NCI-H1694 (cell line): ENCODE results near the gene C16orf96.
A peak's percentile ranks its signal among the peaks of the same experiment; 100 is the strongest.

ENCODE experiments used
- DNase-seq: peaks from one replicate; lab custom pipeline; 2025; lab: John Stamatoyannopoulos, UW

C16orf96 gene

DNA sequence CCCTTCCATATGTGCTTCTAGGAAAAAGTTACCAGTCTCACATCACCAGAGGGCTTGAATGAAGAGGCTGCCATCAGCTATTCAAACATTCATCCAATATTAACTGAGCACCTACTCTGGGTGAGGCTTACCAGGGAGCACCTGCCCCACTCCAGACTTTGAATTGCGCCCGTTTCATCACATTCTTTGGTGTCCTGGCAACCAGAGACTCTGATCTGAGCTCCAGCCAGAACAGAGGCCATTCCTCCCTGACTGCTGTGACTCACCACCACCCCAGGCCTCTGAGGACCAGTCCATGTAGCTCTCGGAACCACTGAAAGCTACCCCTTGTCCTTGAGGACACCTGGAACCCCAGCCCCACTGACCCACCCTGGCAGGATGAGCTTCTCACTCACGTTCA is at the start of gene C16orf96:
TSS of gene C16orf96 (plus strand) at position 229 of the 400 bp plus-strand sequence. CDS start at position 379, 150 bp downstream.
- no peak for DNase-seq

DNA sequence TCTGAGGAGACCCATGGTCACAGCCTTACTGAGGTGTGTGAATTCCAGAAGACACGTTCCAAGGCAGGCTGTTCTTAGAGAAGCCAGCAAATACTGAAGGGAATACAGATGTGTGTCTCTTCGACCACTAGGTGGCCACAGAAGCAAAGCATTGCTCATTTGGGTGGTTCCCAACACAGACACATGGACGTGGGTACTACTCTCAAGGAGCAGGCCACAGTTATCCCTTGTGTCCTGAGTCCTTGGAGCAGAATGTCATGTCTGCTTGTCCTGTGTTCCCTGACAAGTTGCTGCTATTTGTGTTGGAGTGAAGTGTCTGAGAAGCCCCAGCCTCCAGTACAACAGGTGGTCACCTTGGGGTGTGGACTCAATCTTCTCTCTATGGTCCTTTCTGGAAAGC is 49.7 kb upstream of the C16orf96 start:
- DNase-seq, result peak; percentile 49

DNA sequence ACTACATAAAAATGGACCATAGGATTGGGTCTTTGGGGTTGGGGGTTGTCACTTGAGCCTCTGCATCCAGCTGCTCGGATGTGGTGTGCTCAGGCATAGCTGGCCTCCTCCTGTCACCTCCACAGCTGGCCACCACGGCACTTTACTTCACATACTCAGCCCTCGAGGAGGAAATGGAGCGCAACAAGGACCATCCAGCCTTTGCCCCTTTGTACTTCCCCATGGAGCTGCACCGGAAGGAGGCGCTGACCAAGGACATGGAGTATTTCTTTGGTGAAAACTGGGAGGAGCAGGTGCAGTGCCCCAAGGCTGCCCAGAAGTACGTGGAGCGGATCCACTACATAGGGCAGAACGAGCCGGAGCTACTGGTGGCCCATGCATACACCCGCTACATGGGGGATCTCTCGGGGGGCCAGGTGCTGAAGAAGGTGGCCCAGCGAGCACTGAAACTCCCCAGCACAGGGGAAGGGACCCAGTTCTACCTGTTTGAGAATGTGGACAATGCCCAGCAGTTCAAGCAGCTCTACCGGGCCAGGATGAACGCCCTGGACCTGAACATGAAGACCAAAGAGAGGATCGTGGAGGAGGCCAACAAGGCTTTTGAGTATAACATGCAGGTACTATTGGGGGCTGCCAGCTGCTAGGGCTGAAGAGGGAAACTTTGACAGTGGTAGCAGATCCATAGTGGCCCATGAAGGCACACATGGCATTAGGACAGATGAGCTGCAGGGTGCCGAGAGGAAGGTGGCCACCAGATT is 48.4 kb upstream of the C16orf96 start:
- no peak for DNase-seq

DNA sequence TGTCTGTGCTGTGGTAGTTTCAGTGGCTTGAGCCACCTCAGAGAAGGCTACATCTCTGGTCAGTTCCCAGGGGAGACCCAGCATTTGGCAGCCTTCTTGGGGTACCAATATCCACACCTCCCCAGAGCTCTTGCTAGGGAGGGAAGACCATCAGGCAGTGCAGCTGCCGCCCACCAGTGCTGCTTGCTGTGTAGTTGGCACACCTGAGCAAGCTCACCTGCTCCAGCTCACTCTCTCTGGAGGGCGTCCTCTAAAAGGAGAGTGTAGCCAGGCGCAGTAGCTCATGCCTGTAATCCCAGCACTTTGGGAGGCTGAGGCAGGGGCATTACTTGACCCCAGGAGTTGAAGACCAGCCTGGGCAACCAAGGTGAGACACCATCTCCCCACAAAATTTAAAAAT is 47.3 kb upstream of the C16orf96 start:
- DNase-seq, result no peak

DNA sequence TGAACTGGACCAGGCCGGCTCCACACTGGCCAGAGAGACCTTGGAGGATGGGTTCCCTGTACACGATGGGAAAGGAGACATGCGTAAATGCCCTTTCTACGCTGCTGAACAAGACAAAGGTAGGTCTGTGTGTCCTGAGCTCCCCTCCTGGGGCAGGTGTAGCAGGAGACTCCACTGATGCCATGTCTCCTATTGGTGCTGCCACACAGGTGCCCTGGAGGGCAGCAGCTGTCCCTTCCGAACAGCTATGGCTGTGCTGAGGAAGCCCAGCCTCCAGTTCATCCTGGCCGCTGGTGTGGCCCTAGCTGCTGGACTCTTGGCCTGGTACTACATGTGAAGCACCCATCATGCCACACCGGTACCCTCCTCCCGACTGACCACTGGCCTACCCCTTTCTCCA is 46.7 kb upstream of the C16orf96 start:
- DNase-seq, result no peak

DNA sequence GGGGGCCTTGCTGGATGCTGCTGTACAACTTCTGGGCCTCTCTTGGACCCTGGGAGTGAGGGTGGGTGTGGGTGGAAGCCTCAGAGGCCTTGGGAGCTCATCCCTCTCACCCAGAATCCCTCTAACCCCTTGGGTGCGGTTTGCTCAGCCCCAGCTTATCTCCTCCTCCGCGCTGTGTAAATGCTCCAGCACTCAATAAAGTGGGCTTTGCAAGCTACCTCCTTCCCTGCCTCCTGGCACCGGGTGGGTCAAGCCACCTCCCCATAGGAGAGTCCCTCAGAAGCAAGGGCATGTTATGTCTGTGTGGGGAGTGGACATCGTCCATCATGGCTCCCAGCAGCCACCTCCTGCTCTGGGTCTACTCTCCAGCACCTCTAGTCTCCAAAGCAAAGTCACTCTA is 46.0 kb upstream of the C16orf96 start:
- DNase-seq, result no peak

DNA sequence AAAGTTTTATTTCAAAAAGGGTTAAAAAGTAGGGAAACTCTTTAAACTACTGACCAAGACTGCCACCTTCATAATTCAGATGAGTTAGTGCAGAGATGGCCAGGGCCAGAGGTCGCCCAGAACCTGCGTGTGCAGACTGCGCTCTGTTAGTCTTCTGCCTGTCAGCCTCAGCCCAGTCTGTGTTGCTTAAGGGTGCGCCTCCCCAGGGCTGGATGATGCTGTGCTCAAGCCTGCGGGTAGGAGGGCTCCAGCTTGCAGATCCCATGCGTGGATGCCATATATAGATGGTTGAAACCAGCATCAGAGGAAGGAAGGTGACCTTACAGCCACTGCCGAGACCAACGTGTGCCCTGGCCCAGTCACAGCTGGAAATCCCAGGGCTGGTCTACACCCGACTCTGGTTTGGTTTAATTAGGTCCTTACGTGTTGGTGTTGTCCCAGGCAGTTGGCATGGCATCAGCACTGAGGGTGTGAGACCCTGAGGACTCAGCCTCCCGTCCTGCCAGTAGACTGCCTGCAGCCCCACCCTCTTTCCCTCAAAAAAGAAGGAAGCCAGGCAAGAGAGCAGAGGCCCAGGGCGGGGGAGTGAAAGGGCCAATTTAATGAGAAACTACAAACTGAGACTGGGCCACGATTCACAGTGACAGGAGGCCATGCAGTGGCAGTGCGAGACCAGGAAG is 45.3 kb upstream of the C16orf96 start:
- no peak for DNase-seq

DNA sequence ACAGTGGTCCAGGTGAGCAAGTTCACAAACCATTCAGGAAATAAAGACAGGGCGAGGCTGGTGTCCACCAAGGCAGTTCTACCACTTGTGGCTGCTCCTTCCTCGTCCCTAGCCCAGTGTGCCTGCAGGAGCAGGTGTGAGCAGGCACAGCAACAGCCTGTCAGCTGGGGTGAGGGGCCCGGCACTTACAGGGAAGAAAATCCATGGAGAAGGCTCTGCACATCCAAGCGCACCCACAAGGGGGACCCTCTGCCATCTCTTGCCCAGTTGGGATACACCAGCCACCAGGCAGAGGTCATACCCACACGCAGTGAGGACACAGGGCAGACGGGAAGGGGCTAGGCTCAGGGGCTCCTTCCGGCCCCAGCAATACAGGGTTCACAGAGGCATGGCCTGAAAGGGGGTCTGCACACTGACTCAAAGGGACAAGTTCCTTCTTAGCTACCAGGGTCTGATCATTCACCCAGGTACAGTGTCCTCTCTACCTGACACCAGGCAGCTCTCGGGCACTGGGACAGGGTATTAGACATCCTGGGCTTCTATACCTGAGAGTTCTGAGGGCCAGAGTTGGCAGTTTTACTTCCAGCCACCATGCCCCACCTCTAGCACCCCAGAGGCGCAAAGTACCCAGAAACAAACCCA is 44.6 kb upstream of the C16orf96 start:
- DNase-seq, result peak; percentile 65

DNA sequence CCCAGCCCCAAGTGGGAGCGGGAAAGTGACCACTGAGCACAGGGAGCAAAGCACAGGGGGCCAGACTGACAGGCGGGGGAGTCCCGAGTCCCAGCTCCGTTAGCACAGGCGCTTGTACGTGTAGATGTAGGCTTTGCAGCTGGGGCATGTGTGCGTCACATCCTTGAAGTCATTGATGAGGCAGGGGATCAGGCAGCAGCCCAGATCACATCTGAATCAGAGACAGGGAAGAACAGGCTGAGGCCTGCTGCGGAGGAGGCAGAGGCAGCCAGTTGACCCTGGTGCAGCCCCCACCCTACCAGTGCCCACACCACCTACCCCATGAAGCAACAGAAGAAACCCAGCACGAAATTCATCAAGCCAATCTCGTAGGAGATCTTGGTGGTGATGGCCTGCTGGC is 43.7 kb upstream of the C16orf96 start:
- DNase-seq, result no peak

DNA sequence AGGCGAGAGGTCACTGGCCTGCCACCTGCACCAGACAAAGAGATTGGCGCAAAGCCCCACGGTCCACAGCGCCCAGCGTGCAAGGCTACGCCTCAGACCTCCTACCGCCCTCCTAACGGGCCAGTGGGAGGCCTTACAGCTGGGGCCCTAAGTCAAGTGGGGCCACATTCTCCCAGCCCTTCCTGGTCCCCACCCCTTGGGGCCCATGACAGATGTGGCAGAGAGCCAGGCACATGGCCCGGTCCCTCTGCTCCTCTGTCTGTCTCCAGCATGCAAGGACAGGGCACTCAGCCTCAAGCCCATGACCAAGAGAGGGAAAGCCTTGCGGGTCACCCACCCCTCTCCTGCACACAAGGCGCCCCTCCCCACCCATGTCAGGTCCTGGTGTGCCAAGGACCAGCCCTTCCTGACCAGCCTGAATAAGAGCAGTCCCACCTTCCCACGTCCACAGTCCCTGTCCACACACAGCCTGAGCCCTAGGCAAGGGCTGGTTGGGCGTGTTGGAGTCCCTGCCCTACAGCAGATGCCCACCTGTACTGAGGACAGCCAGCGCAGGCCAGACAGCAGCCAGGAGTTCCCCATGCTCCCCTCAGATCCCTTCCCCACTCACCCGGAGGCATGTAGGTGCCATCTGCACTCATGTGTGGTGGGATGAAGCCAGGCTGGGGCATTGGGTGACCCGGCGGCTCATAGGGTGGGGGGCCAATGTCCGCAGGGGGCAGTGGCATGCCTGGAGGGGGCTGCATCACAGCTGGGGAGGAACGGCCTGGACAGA is 42.9 kb upstream of the C16orf96 start:
- DNase-seq, result no peak

DNA sequence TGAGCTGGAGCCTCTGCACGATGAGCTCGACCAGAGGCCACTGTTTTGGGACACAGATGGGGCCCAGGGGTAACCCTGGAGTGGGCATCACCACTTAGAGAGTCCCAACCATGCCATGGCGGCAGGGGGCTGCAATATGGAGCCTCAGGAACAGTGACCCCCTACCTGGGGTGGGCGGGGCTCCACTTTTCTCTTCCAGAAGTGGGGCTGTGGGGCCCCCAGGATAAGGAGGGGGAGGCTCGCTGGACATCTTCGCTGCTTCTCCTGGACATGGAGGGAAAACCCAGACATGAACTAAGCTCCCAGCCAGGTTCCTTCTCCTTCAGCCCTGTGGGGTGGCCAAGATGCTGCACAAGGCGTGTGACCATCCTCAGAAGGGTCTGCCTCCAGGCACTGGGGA is 42.3 kb upstream of the C16orf96 start:
- no peak for DNase-seq

DNA sequence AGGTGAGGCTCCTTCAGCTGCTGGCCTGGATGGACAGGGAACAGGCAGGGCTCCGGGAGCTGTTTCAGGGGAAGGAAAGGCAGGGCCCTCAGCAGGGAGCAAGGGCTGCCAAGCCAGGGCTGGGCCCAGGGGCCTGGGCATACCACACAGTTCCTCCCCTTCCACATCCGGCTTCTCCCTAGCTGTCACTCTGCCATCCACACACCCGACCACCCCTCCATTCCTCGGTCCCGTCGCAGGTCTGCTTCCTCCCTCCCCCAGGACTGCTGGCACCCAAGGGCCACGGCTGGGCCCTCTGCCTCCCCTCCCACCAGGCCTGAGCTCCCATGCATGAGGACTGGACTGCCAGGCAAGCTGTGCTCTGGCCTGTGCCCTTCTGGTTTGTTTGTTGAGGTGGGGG is 41.5 kb upstream of the C16orf96 start:
- no peak for DNase-seq

DNA sequence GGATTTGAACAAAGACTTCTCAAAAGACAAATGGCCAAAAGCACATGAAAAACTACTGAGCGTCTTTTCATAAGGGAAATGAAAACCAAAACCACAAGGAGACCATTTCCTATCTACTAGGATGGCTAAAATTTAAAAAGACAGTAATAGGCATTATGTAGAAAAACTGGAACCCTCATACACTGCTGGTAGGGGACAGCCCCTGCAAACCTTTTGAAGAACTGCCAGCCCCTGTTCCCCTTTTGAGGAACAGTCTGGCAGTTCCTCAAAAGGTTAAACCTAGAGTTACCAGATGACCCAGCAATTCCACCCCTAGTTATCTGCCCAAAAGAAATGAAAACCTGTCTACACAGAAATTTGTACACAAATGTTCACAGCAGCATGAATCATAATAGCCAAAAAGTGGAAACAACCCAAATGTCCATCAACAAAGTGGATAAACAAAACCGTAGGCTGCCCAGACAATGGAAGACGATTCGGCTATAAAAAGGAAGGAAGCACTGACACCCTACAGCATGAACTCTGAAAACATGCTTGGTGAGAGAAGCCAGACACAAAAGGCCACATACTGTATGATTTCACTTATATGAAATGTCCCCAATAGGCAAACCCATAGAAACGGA is 40.4 kb upstream of the C16orf96 start:
- no peak for DNase-seq

DNA sequence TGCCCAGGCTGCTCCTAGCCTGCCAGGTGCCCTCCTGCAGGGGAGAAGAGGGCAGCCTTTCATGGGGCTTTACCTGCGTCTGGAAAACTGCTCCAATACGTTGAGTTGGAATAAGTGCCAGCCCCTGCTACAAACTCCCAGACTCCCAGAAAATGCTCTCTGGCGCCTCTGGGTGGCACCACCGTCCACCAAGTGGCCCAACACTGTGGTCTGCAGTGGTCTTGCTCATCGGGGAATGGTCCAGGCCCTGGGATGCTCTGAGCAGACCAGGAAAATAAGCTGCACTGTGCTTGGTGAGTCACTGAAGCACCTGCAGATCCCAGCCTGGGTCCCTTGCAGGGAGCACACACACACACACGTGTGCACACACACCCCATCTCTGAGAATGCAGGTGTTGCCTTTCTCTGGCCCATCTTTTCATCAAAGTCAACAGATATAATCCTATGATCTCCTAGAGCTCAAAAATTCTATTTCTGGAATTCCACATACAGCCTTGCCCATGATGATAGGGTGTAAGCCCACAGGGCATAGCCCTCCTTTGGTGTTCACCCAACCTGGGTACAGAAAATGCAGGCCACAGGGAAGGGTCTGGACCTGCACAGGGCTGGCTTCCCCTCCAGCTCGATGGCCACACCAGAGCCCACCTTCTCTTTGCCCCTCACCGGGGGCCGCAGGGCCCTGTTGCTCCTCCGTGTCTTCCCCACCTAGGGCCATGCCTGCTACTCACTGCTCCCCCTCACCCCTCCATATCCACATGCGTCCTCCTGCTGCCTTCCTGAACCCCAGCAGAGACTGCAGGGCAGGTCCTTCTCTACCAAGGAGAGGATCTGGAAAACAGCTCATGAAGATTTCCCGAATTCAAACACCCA is 38.1 kb upstream of the C16orf96 start:
- DNase-seq, result peak; percentile 34

DNA sequence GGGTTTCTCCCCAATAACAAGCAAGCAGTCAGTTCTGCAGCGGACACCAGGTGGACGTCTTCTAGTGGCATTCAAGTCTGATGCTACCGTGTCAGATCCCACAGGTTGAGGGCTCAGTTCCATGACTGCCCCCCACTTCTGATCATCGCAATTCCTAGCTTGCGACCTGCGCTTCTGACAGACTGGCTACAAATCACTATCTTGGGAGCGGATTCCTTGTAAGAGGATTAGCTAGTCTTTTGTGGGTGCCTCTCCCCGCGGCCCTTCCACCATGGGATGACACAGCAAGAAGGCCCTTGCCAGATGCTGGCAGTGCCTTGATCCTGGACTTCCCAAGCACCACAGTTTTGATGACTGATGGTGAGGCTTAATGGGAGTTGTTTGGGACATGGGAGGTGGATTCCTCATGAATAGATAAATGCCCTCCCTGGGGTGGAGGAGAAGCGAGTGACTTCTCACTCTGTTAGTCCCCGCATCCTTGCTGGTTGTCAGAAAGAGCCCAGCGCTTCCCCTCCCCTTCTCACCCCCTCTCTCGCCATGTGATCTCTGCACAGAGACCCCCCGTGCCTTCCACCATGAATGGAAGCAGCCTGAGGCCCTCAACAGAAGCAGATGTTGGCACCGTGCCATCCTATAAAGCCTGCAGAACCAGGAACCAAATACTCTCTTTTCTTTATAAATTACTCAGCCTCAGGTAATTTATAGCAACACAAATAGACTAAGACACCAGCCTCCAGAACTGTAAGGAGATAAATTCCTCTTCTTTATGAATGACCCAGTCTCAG is 36.7 kb upstream of the C16orf96 start:
- DNase-seq, result no peak

DNA sequence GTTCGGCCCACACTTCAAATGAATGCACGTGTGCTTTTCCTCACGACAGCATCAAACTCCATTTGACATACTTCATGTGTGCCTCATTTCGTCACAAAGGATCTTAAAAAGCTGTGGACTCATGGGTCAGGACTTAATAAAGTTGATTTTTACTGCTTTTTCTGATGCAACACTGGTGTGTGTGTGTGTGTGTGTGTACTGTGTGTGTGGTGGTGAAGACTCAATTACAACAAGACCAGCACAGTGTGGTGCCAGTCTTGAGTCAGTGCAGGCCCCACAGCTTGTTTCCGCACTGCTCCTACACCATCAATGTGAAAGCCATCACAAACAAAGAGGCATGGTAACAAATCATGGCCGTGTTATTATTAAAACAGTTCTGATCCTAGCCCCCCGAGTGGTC is 35.2 kb upstream of the C16orf96 start:
- DNase-seq, result no peak

DNA sequence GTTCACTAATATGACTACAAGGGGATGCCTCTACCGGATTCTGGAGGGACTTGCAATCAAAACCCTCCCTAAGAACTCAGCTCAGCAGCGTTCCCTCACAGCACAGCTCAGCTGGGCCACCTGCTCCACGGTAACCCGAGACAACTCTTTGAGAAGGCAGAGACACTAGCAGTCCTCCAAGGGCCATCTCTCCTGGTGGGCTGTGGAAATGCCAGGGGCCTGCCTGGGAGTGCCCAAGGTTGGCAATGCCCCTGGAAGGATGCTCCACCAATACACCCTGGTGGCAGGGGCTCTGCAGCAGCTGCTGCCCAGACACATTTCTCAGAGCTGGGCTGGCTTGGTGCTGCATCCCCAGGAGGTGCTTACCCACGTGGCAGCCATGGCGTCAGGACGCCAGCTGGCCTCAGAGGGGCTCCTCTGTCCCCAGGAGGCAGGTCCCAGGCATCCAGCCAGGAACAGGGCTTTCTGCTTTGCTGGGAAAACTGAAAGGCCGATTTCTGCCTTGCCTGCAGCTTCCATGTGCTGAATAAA is 34.0 kb upstream of the C16orf96 start:
- DNase-seq, result peak; percentile 89

DNA sequence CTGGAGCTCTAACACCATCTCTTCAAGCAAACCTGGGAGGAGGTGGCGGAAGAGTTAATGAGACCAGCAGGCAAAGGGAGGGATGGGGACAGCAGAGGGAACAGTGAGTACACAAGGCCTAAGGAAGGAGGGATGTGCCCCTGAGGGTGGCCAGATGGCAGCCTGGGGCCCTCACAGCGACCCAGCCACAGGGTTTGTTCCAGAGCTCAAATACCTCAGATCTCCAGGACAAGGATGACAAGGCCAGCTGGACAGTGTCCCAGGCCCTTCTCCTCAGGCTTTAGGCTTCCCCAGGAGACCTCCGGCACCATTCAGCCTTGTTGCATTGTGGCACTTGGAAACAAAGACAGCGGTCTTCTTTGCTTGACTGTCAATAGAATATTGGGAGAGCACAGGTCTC is 32.5 kb upstream of the C16orf96 start:
- DNase-seq, result no peak

DNA sequence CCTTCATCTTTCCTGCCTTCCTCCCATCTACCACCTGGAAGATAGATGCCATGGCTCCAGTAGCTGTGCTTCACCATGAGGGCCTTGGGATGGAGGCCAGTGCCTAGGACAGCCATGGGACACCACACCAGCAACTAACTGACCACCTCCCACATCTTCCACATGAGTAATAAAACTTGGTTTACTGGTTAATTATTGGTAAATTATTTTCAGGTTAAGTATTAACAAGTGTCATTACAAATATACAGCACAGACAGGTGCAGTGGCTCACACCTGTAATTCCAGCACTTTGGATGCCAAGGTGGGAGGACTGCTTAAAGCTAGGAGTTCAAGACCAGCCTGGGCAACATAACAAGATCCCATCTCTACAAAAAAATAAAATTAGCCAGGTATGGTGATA is 31.6 kb upstream of the C16orf96 start:
- DNase-seq, result no peak

DNA sequence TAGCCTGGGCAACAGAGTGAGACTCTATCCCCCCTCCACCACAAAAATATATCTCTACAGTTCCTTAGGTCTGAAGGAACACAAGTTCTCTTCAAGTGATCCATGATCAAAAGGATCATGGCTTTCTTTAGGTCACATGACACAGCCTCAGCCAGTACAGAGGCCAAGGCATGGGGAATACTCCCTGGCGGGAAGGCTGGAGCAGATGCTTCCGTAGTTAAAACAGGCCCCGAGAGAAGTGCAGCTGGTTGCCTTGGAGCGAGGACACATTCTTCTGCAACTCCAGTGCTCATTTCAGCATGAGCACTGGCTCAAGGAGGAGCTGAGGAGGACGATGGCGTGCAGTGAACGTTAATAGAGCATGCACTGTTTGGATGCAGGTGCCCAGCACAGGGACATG is 31.1 kb upstream of the C16orf96 start:
- no peak for DNase-seq
